Activated naive CD4-positive, alpha-beta T cell treated with anti-CD3 and anti-CD28 coated beads, Interleukin-2, amount 10 ng/mL, durations not matched to agents 7 days and 5 days (primary cell): ENCODE measurements around the gene PHOX2B.
"Not testable (repeated sequence)": the region's sequence is repeated elsewhere in the genome, so short reads cannot be mapped to it uniquely, and the experiment has no call there.

Source experiments
- CTCF ChIA-PET: fragments of 350-600 bp; sonication (Branson Sonifier 250); formaldehyde crosslinking; loops from one replicate; lab custom pipeline; 2021; ENCODE audit warnings: antibody characterized with exemption; lab: Charles Lee
- DNase-seq: peaks from one replicate; pipeline ENCODE4 v3.0.0-alpha.2; 2020
- H3K27ac Mint-ChIP-seq: one replicate; pipeline ENCODE4 v1.8.0; 2021; ENCODE audit warnings: mild to moderate bottlenecking, moderate library complexity, mixed read lengths
- H3K27me3 Mint-ChIP-seq: one replicate; pipeline ENCODE4 v1.8.0; 2021; ENCODE audit warnings: mild to moderate bottlenecking, mixed read lengths
- H3K36me3 Mint-ChIP-seq: one replicate; pipeline ENCODE4 v1.8.0; 2021; ENCODE audit warnings: mixed read lengths
- H3K4me1 Mint-ChIP-seq: one replicate; pipeline ENCODE4 v1.8.0; 2021; ENCODE audit warnings: mixed read lengths
- H3K4me3 Mint-ChIP-seq: one replicate; pipeline ENCODE4 v1.8.0; 2021; ENCODE audit warnings: mild to moderate bottlenecking, moderate library complexity, mixed read lengths
- H3K9me3 Mint-ChIP-seq: one replicate; pipeline ENCODE4 v1.8.0; 2021; ENCODE audit warnings: mixed read lengths

PHOX2B gene

GRCh38 chr4:41711654-41712053, 36.9 kb downstream of the PHOX2B start:
- CTCF ChIA-PET, H3K4me1 Mint-ChIP-seq, H3K27ac Mint-ChIP-seq, DNase-seq, H3K4me3 Mint-ChIP-seq, H3K9me3 Mint-ChIP-seq, H3K36me3 Mint-ChIP-seq, H3K27me3 Mint-ChIP-seq: not testable (repeated sequence)

- Mint-ChIP-seq H3K9me3 (peaks cover 4% of the 10 kb centered on the region), H3K27me3 (peaks cover 4% of the 10 kb centered on the region), H3K27ac (no peak overlapping the region), H3K4me1 (no peaks in the 10 kb centered on the region), H3K36me3 (no peaks in the 10 kb centered on the region), H3K4me3 (no peak overlapping the region)
- no peak for DNase-seq
- CTCF ChIA-PET = no interaction called here
These were observed 38.6 kb downstream of the PHOX2B start for GRCh38 chr4:41709844-41710481.

DNA sequence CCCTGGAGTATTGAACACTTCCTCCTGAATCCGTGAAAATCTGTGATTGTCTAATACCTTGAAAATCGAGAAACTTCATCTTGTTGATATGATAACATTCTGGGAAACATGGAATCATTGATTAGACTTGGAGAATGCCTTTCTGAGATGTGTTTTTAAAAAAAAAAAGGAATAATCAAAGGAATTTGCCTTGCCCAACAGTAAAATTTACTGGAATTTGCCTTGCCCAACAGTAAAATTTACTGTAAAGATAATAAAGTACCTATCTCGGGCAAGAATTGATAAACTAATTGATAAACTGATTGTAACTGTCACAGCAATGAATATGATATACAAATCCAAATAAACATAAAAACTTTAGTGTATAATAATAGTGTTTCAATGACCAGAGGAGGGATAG, 44.7 kb downstream of the PHOX2B start:
- H3K4me3 Mint-ChIP-seq = no peak overlapping the region
- CTCF ChIA-PET = no interaction called here

GRCh38 chr4:41702770-41703169, 45.8 kb downstream of the PHOX2B start:
- no peak overlapping the region for H3K27ac Mint-ChIP-seq
- no peaks in the 10 kb centered on the region for H3K4me1 Mint-ChIP-seq
- H3K4me3 Mint-ChIP-seq = no peak overlapping the region
- H3K36me3 Mint-ChIP-seq = no peaks in the 10 kb centered on the region
- no peaks in the 10 kb centered on the region for H3K27me3 Mint-ChIP-seq
- CTCF ChIA-PET = no interaction called here
- no peaks in the 10 kb centered on the region for H3K9me3 Mint-ChIP-seq
- DNase-seq = no peak

More for the DNA sequence above, 44.7 kb downstream of the PHOX2B start:
- Mint-ChIP-seq H3K27me3 (peaks cover 4% of the 10 kb centered on the region), H3K36me3 (no peaks in the 10 kb centered on the region), H3K9me3 (no peaks in the 10 kb centered on the region), H3K27ac (no peak overlapping the region), H3K4me1 (no peaks in the 10 kb centered on the region)
- DNase-seq = no peak

DNA sequence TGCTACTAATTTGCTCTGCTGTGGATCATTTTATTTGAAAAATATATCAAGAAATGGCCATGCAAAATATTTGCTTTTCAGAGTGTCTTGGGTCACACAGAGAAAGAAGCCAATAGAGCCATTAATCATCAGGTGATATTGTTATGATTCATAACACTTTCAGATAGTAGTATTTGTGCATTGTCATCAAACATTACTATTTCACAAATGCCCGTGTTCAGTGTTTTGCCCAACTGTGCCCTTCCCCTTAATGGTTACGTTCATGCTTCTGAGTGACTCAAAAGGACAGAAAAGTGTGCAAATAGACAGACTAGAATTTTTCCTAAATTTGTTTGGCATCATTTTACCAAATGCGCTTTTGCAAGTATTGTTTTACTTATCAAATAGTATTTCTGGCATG, 46.5 kb downstream of the PHOX2B start:
- CTCF ChIA-PET = no interaction called here
- Mint-ChIP-seq H3K4me3 (no peak overlapping the region), H3K36me3 (no peaks in the 10 kb centered on the region), H3K9me3 (no peaks in the 10 kb centered on the region), H3K27me3 (no peaks in the 10 kb centered on the region), H3K4me1 (no peaks in the 10 kb centered on the region), H3K27ac (no peak overlapping the region)
- no peak for DNase-seq

DNA sequence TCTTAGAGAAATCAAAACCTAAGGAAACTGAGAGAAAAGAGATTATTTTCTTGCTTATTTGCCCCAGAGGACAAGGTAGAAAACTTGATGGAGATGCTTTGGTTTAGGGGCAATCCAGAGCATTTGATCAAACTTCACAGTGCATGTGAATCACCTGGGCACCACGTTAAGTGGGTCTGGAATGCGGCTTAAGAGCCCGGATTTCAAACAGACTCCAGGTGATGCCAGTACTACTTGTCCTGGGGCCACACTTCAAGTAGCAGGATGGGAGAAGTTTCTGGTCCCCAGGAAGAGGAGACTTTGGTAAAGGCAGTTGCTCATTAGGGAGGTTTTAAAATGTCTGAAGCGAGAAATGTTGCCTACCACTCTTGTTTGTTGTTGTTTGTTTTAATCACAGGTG, 51.8 kb downstream of the PHOX2B start:
- Mint-ChIP-seq H3K4me1 (no peaks in the 10 kb centered on the region), H3K9me3 (no peaks in the 10 kb centered on the region), H3K36me3 (no peaks in the 10 kb centered on the region), H3K4me3 (no peak overlapping the region), H3K27me3 (peaks cover 3% of the 10 kb centered on the region), H3K27ac (no peak overlapping the region)
- no peak for DNase-seq
- CTCF ChIA-PET = interaction anchor here (1.8 kb wide), 1 partner anchor 186 kb away, joined by 4 read pairs; no protein-coding TSS in a partner anchor

GRCh38 chr4:41696131-41696530, 52.4 kb downstream of the PHOX2B start:
- CTCF ChIA-PET = no interaction called here
- DNase-seq = no peak
- no peaks in the 10 kb centered on the region for H3K36me3 Mint-ChIP-seq
- peaks cover 3% of the 10 kb centered on the region for H3K27me3 Mint-ChIP-seq
- H3K4me3 Mint-ChIP-seq = no peak overlapping the region
- no peaks in the 10 kb centered on the region for H3K4me1 Mint-ChIP-seq
- H3K27ac Mint-ChIP-seq = no peak overlapping the region
- H3K9me3 Mint-ChIP-seq = no peaks in the 10 kb centered on the region
